IMR-90 (cell line): ENCODE measurements around the gene LYPD4. TPM values are rescaled to one million over a fixed set of nuclear protein-coding genes. Genes with fewer than 3 reads are reported as not detected.

ENCODE experiments used
- ATAC-seq: fragments of 200-7000 bp; cut with Tn5 transposase; 2 replicates; pipeline ENCODE4 v1.9.1; 2020; ENCODE audit warnings: low read depth, mild to moderate bottlenecking, moderate library complexity
- BruUV-seq: library from RNA; stranded (reverse); fragments of 400-500 nt; replicated peaks from 2 replicates; lab custom pipeline; 2021; lab: Mats Ljungman, UMichigan
- CTCF ChIA-PET: fragments of 300-600 bp; formaldehyde crosslinking; extraction: SDS; loops from one replicate; lab custom pipeline; 2021; ENCODE audit warnings: antibody characterized with exemption; lab: Yijun Ruan, JAX
- POLR2A ChIA-PET: fragments of 300-600 bp; sonication (Branson Sonifier 250); formaldehyde crosslinking; loops from one replicate; lab custom pipeline; 2022; ENCODE audit warnings: antibody characterized with exemption; ENCODE audit not compliant: unreplicated experiment; lab: Charles Lee
- DNase-seq: peaks from one replicate; pipeline ENCODE4 v3.0.0; 2013
- H2AFZ ChIP-seq: replicated peaks from 2 replicates; pipeline ENCODE3; 2013; ENCODE audit warnings: low read length, mild to moderate bottlenecking; ENCODE audit not compliant: poor library complexity
- H2AK5ac ChIP-seq: 2 replicates; pipeline ENCODE4 v1.6.1; 2013; ENCODE audit warnings: low read depth, low read length, inconsistent platforms
- H2AK9ac ChIP-seq: replicated peaks from 2 replicates; pipeline ENCODE3; 2013; ENCODE audit warnings: mild to moderate bottlenecking, low read depth, low read length, moderate library complexity; ENCODE audit not compliant: poor library complexity
- H2BK120ac ChIP-seq: 2 replicates; pipeline ENCODE4 v1.6.1; 2013; ENCODE audit warnings: low read depth, low read length, inconsistent platforms
- H2BK15ac ChIP-seq: 3 replicates; pipeline ENCODE4 v1.6.1; 2013; ENCODE audit warnings: low read depth, low read length, inconsistent platforms
- H2BK20ac ChIP-seq: 2 replicates; pipeline ENCODE4 v1.6.1; 2013; ENCODE audit warnings: low read depth, mild to moderate bottlenecking, inconsistent platforms, low read length, moderate library complexity
- H2BK5ac ChIP-seq: 2 replicates; pipeline ENCODE4 v1.6.1; 2013; ENCODE audit warnings: mild to moderate bottlenecking, low read depth, low read length, inconsistent platforms; ENCODE audit not compliant: poor library complexity, severe bottlenecking
- H3K14ac ChIP-seq: replicated peaks from 2 replicates; pipeline ENCODE4 v1.6.1; 2013; ENCODE audit warnings: low read depth, low read length, inconsistent platforms
- H3K18ac ChIP-seq: 2 replicates; pipeline ENCODE4 v1.6.1; 2013; ENCODE audit warnings: low read depth, low read length, control low read depth
- H3K23ac ChIP-seq: 2 replicates; pipeline ENCODE4 v1.6.1; 2013; ENCODE audit warnings: low read depth, low read length, inconsistent platforms
- H3K27ac ChIP-seq: 2 replicates; pipeline ENCODE4 v1.5.1; 2013; ENCODE audit warnings: mild to moderate bottlenecking, control low read depth, low read length; ENCODE audit not compliant: insufficient read depth
- H3K27me3 ChIP-seq: 2 replicates; pipeline ENCODE4 v1.6.1; 2013; ENCODE audit warnings: low read length; ENCODE audit not compliant: control insufficient read depth, insufficient read depth
- H3K36me3 ChIP-seq: 2 replicates; pipeline ENCODE4 v1.6.1; 2013; ENCODE audit warnings: low read length, mixed read lengths; ENCODE audit not compliant: control insufficient read depth, insufficient read depth
- H3K4ac ChIP-seq: 2 replicates; pipeline ENCODE4 v1.6.1; 2013; ENCODE audit warnings: low read depth, low read length, inconsistent platforms
- H3K4me1 ChIP-seq: 2 replicates; pipeline ENCODE4 v1.6.1; 2013; ENCODE audit warnings: low read length, mixed read lengths; ENCODE audit not compliant: control insufficient read depth, insufficient read depth
- H3K4me2 ChIP-seq: 2 replicates; pipeline ENCODE4 v1.6.1; 2013; ENCODE audit warnings: low read depth, mild to moderate bottlenecking, control low read depth, low read length, moderate library complexity
- H3K4me3 ChIP-seq: 2 replicates; pipeline ENCODE4 v1.5.1; 2013; ENCODE audit warnings: low read depth, mild to moderate bottlenecking, control low read depth, low read length, moderate library complexity; ENCODE audit not compliant: insufficient read depth
- H3K56ac ChIP-seq: 2 replicates; pipeline ENCODE4 v1.6.1; 2013; ENCODE audit warnings: low read length, inconsistent platforms; ENCODE audit not compliant: insufficient read depth; ENCODE audit errors: extremely low read depth
- H3K79me1 ChIP-seq, 2 experiments: 2 replicates each; pipeline ENCODE4 v1.6.1; 2013; ENCODE audit warnings: low read length in 2 of 2, inconsistent platforms in 1 of 2, low read depth in 1 of 2
- H3K9ac ChIP-seq: 2 replicates; pipeline ENCODE4 v1.6.1; 2013; ENCODE audit warnings: low read depth, low read length, control low read depth
- H3K9me1 ChIP-seq: 2 replicates; pipeline ENCODE4 v1.6.1; 2013; ENCODE audit warnings: low read length, inconsistent platforms; ENCODE audit not compliant: insufficient read depth
- H3K9me3 ChIP-seq: 2 replicates; pipeline ENCODE4 v1.6.1; 2013; ENCODE audit warnings: low read length; ENCODE audit not compliant: control insufficient read depth, insufficient read depth
- H4K20me1 ChIP-seq: 2 replicates; pipeline ENCODE4 v1.6.1; 2013; ENCODE audit warnings: low read length, inconsistent platforms; ENCODE audit not compliant: insufficient read depth
- H4K5ac ChIP-seq: 2 replicates; pipeline ENCODE4 v1.6.1; 2013; ENCODE audit warnings: mild to moderate bottlenecking, low read depth, low read length, control low read depth
- H4K8ac ChIP-seq, 2 experiments: 2 replicates each; pipeline ENCODE4 v1.6.1; 2013; ENCODE audit warnings: low read depth in 2 of 2, low read length in 2 of 2, control low read depth in 1 of 2, inconsistent platforms in 1 of 2
- H4K91ac ChIP-seq: 2 replicates; pipeline ENCODE4 v1.6.1; 2013; ENCODE audit warnings: low read depth, low read length, inconsistent platforms; ENCODE audit not compliant: insufficient read depth
- MAZ ChIP-seq: IDR thresholded peaks from 2 replicates; pipeline ENCODE4 v1.6.1; 2012; ENCODE audit warnings: low read depth, mild to moderate bottlenecking, low read length, improper control_type of control experiment, moderate library complexity, borderline replicate concordance
- RCOR1 ChIP-seq: IDR thresholded peaks from 2 replicates; pipeline ENCODE4 v1.6.1; 2012; ENCODE audit warnings: mild to moderate bottlenecking, low read length, improper control_type of control experiment; ENCODE audit not compliant: insufficient replicate concordance
- WGBS, 2 experiments: methylation state at CpG; one replicate each; pipeline versions ENCODE4 v1.1.5 to v1.1.7; 2013; ENCODE audit warnings: missing lambda C conversion rate in 2 of 2; ENCODE audit not compliant: insufficient read length in 1 of 2; ENCODE audit errors: extremely low coverage in 2 of 2; 5-methylcytosine and 5-hydroxymethylcytosine counted together
- dilution Hi-C: fragments of 300-500 bp; cut with HindIII; formaldehyde crosslinking; loops from one replicate; pipeline ENCODE4 v1.14.3; 2018; ENCODE audit warnings: low sequenced_read_pairs; ENCODE audit not compliant: unreplicated experiment
- in situ Hi-C: fragments of 300-500 bp; cut with MboI; formaldehyde crosslinking; loops from 3 replicates; pipeline ENCODE4 v1.14.3; 2019; ENCODE audit warnings: low sequenced_read_pairs, inconsistent platforms, mixed read lengths
- intact Hi-C: fragments of 100-400 bp; cut with micrococcal nuclease; formaldehyde crosslinking; loops from 2 replicates; pipeline ENCODE4 v1.10.0; 2022
- polyA plus RNA-seq, 3 experiments: library from polyadenylated mRNA; depleted of rRNA; stranded (reverse); fragments of >200 nt; gene quantifications; 2 replicates each; pipeline ENCODE4 v1.2.3, GENCODE V29; 2012; ENCODE audit warnings: low replicate concordance in 1 of 3
- total RNA-seq: library from RNA; depleted of rRNA; stranded (reverse); fragments of >200 nt; gene quantifications from 2 replicates; pipeline ENCODE4 v1.2.3, GENCODE V29; 2012

Gene LYPD4
- total and polyA plus RNA-seq, 2 of the 4 experiments (the other 2 are of a cell fraction), result not detected

DNA sequence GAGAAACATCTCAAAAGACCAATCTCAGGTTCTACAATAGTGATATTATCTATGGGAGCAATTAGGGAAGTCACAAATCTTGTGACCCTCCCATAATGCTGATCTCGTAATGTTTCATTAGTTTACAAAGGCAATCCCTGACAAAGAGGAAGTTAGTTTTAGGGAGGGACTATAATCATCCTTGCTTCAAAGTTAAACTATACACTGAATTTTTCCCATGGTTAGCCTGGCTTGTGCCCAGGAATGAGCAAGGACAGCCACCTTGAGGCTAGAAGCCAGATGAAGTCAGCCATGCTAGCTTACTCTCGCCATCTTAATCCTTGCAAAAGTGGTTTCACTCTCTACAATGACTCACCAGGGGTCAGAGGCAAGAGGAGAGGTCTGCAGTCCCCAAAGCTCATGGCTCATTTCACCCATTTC lies 42.7 kb downstream of the LYPD4 start:
- Histone ChIP-seq H4K5ac (no peak overlapping the region), H3K36me3 (no peaks in the 10 kb centered on the region), H2AK9ac (no peak overlapping the region), H2BK15ac (no peak overlapping the region), H2AK5ac (no peak overlapping the region), H4K91ac (no peak overlapping the region), H3K9me3 (no peaks in the 10 kb centered on the region), H3K14ac (no peak overlapping the region), H3K27me3 (no peaks in the 10 kb centered on the region; the same call in 1 of the 2 replicates), H2AFZ (no peak overlapping the region), H3K4me3 (no peak overlapping the region), H3K23ac (no peak overlapping the region), H3K4me2 (no peak overlapping the region), H2BK5ac (no peak overlapping the region), H3K27ac (no peak overlapping the region), H3K56ac (no peak overlapping the region), H3K9ac (no peak overlapping the region), H3K4me1 (no peaks in the 10 kb centered on the region), H4K20me1 (no peaks in the 10 kb centered on the region), H2BK120ac (no peak overlapping the region), H2BK20ac (no peak overlapping the region), H4K8ac (no peak overlapping the region), H3K18ac (no peak overlapping the region), H3K79me1 (no peaks in the 10 kb centered on the region), H3K9me1 (no peaks in the 10 kb centered on the region), H3K4ac (no peak overlapping the region)
- POLR2A ChIA-PET, result no interaction called here
- in situ Hi-C loops (no loop called here), intact Hi-C loops (no loop called here), dilution Hi-C loops (no loop called here)
- TF ChIP-seq MAZ, result no peak
- no peak for TF ChIP-seq RCOR1
- DNase-seq (no peak), ATAC-seq (no peak)
- CTCF ChIA-PET, result no interaction called here
- BruUV-seq, result no TSS peak
- WGBS, 2 experiments, result 0% methylated on average over 1 of the region's 2 CpGs; no CpG with 5 or more reads in 1 of the 2 experiments
